GM06990 (cell line): Measurements from ENCODE around the gene GAGE10.

Experiments
- DNase-seq: peaks from one replicate; pipeline ENCODE4 v3.0.0-alpha.2; 2011; ENCODE audit not compliant: insufficient read length; ENCODE audit errors: extremely low read depth
- H3K27me3 ChIP-seq: replicated peaks from 2 replicates; pipeline ENCODE4 v1.6.0; 2011; ENCODE audit warnings: low read length; ENCODE audit not compliant: control insufficient read depth, insufficient read depth
- H3K36me3 ChIP-seq: 2 replicates; pipeline ENCODE4 v1.5.1; 2011; ENCODE audit warnings: low read length; ENCODE audit not compliant: control insufficient read depth, insufficient read depth
- H3K4me3 ChIP-seq: replicated peaks from 2 replicates; pipeline ENCODE4 v1.5.1; 2011; ENCODE audit warnings: low read depth, mild to moderate bottlenecking, control low read depth, low read length
- CTCF ChIP-seq: IDR thresholded peaks from 2 replicates; pipeline ENCODE4 v1.5.1; 2011; ENCODE audit warnings: low read length, control low read depth, mild to moderate bottlenecking, inconsistent platforms; ENCODE audit not compliant: insufficient read depth, poor library complexity, severe bottlenecking

The GAGE10 gene

GRCh38 chrX:49258749-49259124, 44.7 kb upstream of the GAGE10 start:
- H3K27me3 ChIP-seq: no peaks in the 10 kb centered on the region
- no peaks in the 10 kb centered on the region for H3K36me3 ChIP-seq
- TF ChIP-seq CTCF: no peak
- H3K4me3 ChIP-seq: no peak overlapping the region
- DNase-seq: no peak

GRCh38 chrX:49260221-49260985, 43.0 kb upstream of the GAGE10 start:
- Histone ChIP-seq H3K36me3 (no peaks in the 10 kb centered on the region), H3K27me3 (no peaks in the 10 kb centered on the region), H3K4me3 (no peak overlapping the region)
- TF ChIP-seq CTCF: no peak
- no peak for DNase-seq

GRCh38 chrX:49262603-49263002, 40.8 kb upstream of the GAGE10 start:
- no peak for DNase-seq
- no peaks in the 10 kb centered on the region for H3K27me3 ChIP-seq
- no peaks in the 10 kb centered on the region for H3K36me3 ChIP-seq
- H3K4me3 ChIP-seq: no peak overlapping the region
- TF ChIP-seq CTCF: no peak

GRCh38 chrX:49263631-49264030, 39.8 kb upstream of the GAGE10 start:
- no peak for DNase-seq
- H3K4me3 ChIP-seq: no peak overlapping the region
- H3K27me3 ChIP-seq: no peaks in the 10 kb centered on the region
- no peaks in the 10 kb centered on the region for H3K36me3 ChIP-seq
- TF ChIP-seq CTCF: no peak

GRCh38 chrX:49264460-49264859, 39.0 kb upstream of the GAGE10 start, which contains the start of gene FOXP3:
TSS of gene FOXP3 (minus strand) at chrX:49264710. CDS start at chrX:49258505, 6,205 bp downstream.
- H3K27me3 ChIP-seq: no peaks in the 10 kb centered on the region
- DNase-seq: no peak
- H3K4me3 ChIP-seq: no peak within 1 kb of the TSS
- no peak for TF ChIP-seq CTCF
- H3K36me3 ChIP-seq: no peaks in the 10 kb centered on the region
